ENCODE results near the gene CILP.

Gene CILP

GRCh38 chr15:65198571-65198970 lies 12.7 kb downstream of the CILP start:
- no peak overlapping the region for H3K27ac ChIP-seq
- no peaks in the 10 kb centered on the region for H3K27me3 ChIP-seq (replicated peaks)
- H3K36me3 ChIP-seq (replicated peaks) = no peaks in the 10 kb centered on the region
- DNase-seq = no peak
- H3K4me3 ChIP-seq (ENCODE audit: low read depth, low read length) = no peak overlapping the region
- in situ Hi-C loops (cut with HindIII; ENCODE audit: low pct_ligation_motif_present, low sequenced_read_pairs) = no loop called here
- TF ChIP-seq CTCF (IDR thresholded peaks at IDR 0.05; ENCODE audit: low read depth, low read length, missing control alignments) = no peak

GRCh38 chr15:65197337-65197645 lies 14.0 kb downstream of the CILP start:
- no peaks in the 10 kb centered on the region for H3K36me3 ChIP-seq (replicated peaks)
- H3K27me3 ChIP-seq (replicated peaks) = no peaks in the 10 kb centered on the region
- in situ Hi-C loops (cut with HindIII; ENCODE audit: low pct_ligation_motif_present, low sequenced_read_pairs) = no loop called here
- DNase-seq = no peak
- no peak overlapping the region for H3K4me3 ChIP-seq (ENCODE audit: low read depth, low read length)
- no peak for TF ChIP-seq CTCF (IDR thresholded peaks at IDR 0.05; ENCODE audit: low read depth, low read length, missing control alignments)
- no peak overlapping the region for H3K27ac ChIP-seq

- no peaks in the 10 kb centered on the region for H3K27me3 ChIP-seq (replicated peaks)
- no peak overlapping the region for H3K4me3 ChIP-seq (ENCODE audit: low read depth, low read length)
- no peak for DNase-seq
- no peak overlapping the region for H3K27ac ChIP-seq
- TF ChIP-seq CTCF (IDR thresholded peaks at IDR 0.05; ENCODE audit: low read depth, low read length, missing control alignments) = no peak
- H3K36me3 ChIP-seq (replicated peaks) = no peaks in the 10 kb centered on the region
- in situ Hi-C loops (cut with HindIII; ENCODE audit: low pct_ligation_motif_present, low sequenced_read_pairs) = no loop called here
Observed at GRCh38 chr15:65196637-65197336, 14.5 kb downstream of the CILP start.

GRCh38 chr15:65195548-65195923 lies 15.7 kb downstream of the CILP start:
- Histone ChIP-seq H3K36me3 (replicated peaks) (no peaks in the 10 kb centered on the region), H3K27me3 (replicated peaks) (no peaks in the 10 kb centered on the region), H3K4me3 (ENCODE audit: low read depth, low read length) (no peak overlapping the region), H3K27ac (no peak overlapping the region)
- in situ Hi-C loops (cut with HindIII; ENCODE audit: low pct_ligation_motif_present, low sequenced_read_pairs) = no loop called here
- TF ChIP-seq CTCF (IDR thresholded peaks at IDR 0.05; ENCODE audit: low read depth, low read length, missing control alignments) = no peak
- DNase-seq = no peak

GRCh38 chr15:65194826-65195547 lies 16.3 kb downstream of the CILP start:
- Histone ChIP-seq H3K4me3 (ENCODE audit: low read depth, low read length) (no peak overlapping the region), H3K27me3 (replicated peaks) (no peaks in the 10 kb centered on the region), H3K36me3 (replicated peaks) (no peaks in the 10 kb centered on the region), H3K27ac (no peak overlapping the region)
- in situ Hi-C loops (cut with HindIII; ENCODE audit: low pct_ligation_motif_present, low sequenced_read_pairs) = no loop called here
- no peak for TF ChIP-seq CTCF (IDR thresholded peaks at IDR 0.05; ENCODE audit: low read depth, low read length, missing control alignments)
- no peak for DNase-seq

All from brain microvascular endothelial cell (primary cell).